Measurements from ENCODE around the gene CCDC9.

- TF ChIP-seq CTCF (IDR thresholded peaks at IDR 0.05; ENCODE audit: low read length) = no peak
- TF ChIP-seq EZH2 (IDR thresholded peaks at IDR 0.05; ENCODE audit: borderline replicate concordance, low read length) = no peak
Observed at GRCh38 chr19:47255879-47256692, at the start of gene CCDC9.
